K562 (cell line): ENCODE data around the gene CLNK. TPM values are rescaled to one million over a fixed set of nuclear protein-coding genes. Genes with fewer than 3 reads are reported as not detected.

Experiments
- ARID1B ChIP-seq: fragments of 450-650 bp; IDR thresholded peaks from 2 replicates; pipeline ENCODE4 v1.6.1; 2016; ENCODE audit warnings: antibody characterized with exemption, mild to moderate bottlenecking, inconsistent platforms
- BRF1 ChIP-seq: IDR thresholded peaks from 3 replicates; pipeline ENCODE4 v1.6.1; 2011; ENCODE audit warnings: borderline replicate concordance, mild to moderate bottlenecking; ENCODE audit not compliant: insufficient read length; ENCODE audit errors: extremely low read depth
- EP400 ChIP-seq: fragments of 450-650 bp; IDR thresholded peaks from 2 replicates; pipeline ENCODE4 v1.6.1; 2017; ENCODE audit warnings: antibody characterized with exemption, mild to moderate bottlenecking, moderate library complexity
- ERF ChIP-seq: fragments of 450-650 bp; formaldehyde crosslinking; IDR thresholded peaks from 2 replicates; pipeline ENCODE4 v1.4.0; 2020; ENCODE audit warnings: mild to moderate bottlenecking, mixed read lengths
- MAFG ChIP-seq: fragments of 450-650 bp; conservative IDR thresholded peaks from 2 replicates; pipeline ENCODE4 v1.6.1; 2016; ENCODE audit warnings: missing genetic modification characterization, missing compliant biosample characterization
- NCOA2 ChIP-seq, 2 experiments: fragments of 450-650 bp; IDR thresholded peaks; 2 replicates each; pipeline ENCODE4 v1.6.1; 2018; ENCODE audit warnings: mild to moderate bottlenecking in 2 of 2, moderate library complexity in 1 of 2; ENCODE audit not compliant: partially characterized antibody in 2 of 2
- SMARCA5 ChIP-seq: fragments of 450-650 bp; IDR thresholded peaks from 2 replicates; pipeline ENCODE4 v1.6.1; 2016
- SP2 ChIP-seq: IDR thresholded peaks from 2 replicates; pipeline ENCODE4 v1.6.1; 2011; ENCODE audit warnings: mild to moderate bottlenecking, low read depth, low read length, moderate library complexity; ENCODE audit not compliant: poor library complexity, severe bottlenecking; ENCODE audit errors: extremely low read depth
- polyA plus RNA-seq, 8 experiments: library from polyadenylated mRNA; depleted of rRNA in 4 of 8; stranded (reverse) in 5 of 8; unstranded in 3 of 8; fragments of >200 nt; fragmentation: Nextera tagmentation in 2 of 8; fragmentation: Illumina TruSeq in 1 of 8; extraction: Ambion mirVana in 2 of 8; extraction: Trizol in 1 of 8; gene quantifications; 2 replicates each; pipeline versions ENCODE4 v1.2.1 to v1.2.3, GENCODE V29; 2011 to 2014; ENCODE audit warnings: inconsistent platforms in 1 of 8, missing spikeins in 1 of 8
- total RNA-seq, 7 experiments: library from RNA; depleted of rRNA in 6 of 7; stranded (reverse); fragments of >200 nt in 6 of 7; fragmentation: Illumina TruSeq in 2 of 7; extraction: Trizol in 2 of 7; gene quantifications; 2 replicates each; pipeline versions ENCODE4 v1.2.1 to v1.2.3, GENCODE V29; 2011 to 2021; ENCODE audit warnings: low replicate concordance in 1 of 7
- TF ChIP-seq, protein P1 (sequence below): IDR thresholded peaks from 2 replicates; pipeline ENCODE4 v1.6.1; 2012; ENCODE audit warnings: low read depth, low read length, improper control_type of control experiment, borderline replicate concordance
- TF ChIP-seq, protein P2 (sequence below): fragments of 250-450 bp; sonication (Bioruptor Pico); IDR thresholded peaks from 2 replicates; pipeline ENCODE4 v1.5.0; 2021

Gene CLNK
- total and polyA plus RNA-seq, 9 of the 15 experiments (the other 6 are each of a cell fraction or from before 2014, with no cell fraction given), result not detected

DNA sequence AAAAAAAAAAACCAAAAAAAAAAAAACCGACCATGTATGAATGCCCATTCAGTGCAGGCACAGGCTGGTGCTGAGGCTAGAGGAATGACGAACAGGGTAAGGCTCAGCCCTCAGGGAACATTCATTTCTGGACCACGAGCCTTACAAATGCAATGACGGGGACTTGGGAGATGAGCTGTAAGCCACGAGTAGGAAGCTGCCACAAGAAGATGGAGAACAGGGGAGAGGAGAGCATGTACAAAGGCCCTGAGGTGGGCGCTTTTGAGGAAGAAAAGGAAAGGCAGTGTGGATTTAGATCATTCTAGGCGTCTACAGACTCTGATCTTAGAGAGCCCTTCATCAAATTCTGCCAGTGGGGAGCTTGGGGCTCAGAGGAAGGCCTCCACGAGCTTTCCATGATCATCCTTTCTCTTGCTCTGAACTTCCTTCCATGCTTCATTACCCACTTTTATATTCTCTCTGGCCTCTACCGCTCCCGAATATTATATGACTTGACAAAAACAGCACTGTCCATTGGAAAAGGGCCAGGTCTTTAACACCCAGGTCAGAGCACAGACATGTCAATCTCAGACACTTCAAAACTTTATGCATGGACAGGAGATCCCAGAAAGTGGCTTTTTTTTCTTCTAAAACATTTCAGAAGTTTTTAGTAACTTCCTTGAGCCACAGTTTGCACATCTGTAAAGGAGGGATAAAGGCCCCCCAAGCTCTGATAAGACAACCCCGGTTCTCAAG is 224.1 kb downstream of the CLNK start (continued):
- TF ChIP-seq ERF (no peak), ARID1B (no peak), BRF1 (no peak), EP400 (no peak), MAFG (tag) (peak; percentile 40; the same call in 1 of the 2 replicates), SP2 (no peak), SMARCA5 (peak; percentile 82), NCOA2 (IDR thresholded peaks at IDR 0.05; ENCODE audit: partially characterized antibody in 2 of 2) (no peak)
- TF ChIP-seq, protein P1, sequence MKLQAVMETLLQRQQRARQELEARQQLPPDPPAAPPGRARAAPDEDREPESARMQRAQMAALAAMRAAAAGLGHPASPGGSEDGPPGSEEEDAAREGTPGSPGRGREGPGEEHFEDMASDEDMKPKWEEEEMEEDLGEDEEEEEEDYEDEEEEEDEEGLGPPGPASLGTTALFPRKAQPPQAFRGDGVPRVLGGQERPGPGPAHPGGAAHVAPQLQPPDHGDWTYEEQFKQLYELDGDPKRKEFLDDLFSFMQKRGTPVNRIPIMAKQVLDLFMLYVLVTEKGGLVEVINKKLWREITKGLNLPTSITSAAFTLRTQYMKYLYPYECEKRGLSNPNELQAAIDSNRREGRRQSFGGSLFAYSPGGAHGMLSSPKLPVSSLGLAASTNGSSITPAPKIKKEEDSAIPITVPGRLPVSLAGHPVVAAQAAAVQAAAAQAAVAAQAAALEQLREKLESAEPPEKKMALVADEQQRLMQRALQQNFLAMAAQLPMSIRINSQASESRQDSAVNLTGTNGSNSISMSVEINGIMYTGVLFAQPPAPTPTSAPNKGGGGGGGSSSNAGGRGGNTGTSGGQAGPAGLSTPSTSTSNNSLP, result no peak
- TF ChIP-seq, protein P2, sequence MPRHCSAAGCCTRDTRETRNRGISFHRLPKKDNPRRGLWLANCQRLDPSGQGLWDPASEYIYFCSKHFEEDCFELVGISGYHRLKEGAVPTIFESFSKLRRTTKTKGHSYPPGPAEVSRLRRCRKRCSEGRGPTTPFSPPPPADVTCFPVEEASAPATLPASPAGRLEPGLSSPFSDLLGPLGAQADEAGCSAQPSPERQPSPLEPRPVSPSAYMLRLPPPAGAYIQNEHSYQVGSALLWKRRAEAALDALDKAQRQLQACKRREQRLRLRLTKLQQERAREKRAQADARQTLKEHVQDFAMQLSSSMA (CRISPR knock-in tag), result no peak
